NCI-H128 (cell line): Measurements from ENCODE around the gene CCDC157.
A peak's percentile ranks its signal among the peaks of the same experiment; 100 is the strongest.
"Not testable (repeated sequence)": the region's sequence is repeated elsewhere in the genome, so short reads cannot be mapped to it uniquely, and the experiment has no call there.

Source experiments
- DNase-seq: peaks from one replicate; lab custom pipeline; 2025; ENCODE audit not compliant: unreplicated experiment; lab: John Stamatoyannopoulos, UW

CCDC157 gene

DNA sequence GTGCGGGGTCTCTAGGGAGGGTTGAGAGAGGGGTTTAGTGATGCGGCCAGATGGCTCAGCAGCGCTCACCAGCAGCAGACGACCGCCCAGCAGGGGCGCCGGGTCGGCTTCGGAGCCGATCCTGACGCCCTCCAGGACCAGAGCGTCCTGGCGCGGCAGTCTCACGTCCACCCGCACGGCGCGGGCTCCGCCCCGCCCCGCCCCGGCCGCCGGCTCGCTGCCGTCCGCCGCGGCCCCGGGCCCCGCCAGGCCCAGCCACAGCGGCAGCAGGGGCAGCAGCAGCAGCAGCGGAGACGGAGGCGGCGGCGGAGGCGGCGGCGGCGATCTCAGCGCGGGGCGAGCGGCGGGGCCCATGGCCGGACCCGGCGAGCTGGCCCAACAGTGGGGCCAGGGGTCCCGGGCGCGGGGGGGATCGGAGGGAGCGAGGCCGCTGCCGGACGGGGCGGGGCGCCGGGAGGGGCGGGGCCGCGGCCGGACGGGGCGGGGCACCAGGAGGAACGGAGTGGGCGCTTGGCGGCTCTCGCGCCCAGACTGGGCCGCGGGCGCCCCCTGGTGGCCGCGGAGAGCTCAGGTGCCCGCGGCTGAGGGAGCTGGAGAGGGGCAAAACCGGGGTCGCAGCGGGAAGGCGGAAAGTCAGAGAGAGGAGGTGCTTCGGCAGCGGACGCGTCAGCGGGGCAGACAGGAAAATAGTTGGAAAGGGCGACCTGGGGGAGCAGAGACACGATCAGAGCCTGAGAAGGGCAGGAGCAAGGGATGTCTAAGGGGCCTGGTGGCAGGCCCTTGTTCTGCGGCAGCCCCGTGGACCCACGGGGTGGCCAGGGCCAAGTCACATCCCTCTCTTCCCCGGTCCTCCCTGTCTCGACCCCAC lies 30.4 kb downstream of the CCDC157 start, which contains the start of gene RNF215:
Gene RNF215, minus strand, starts transcription at position 452 of the 868 bp plus-strand sequence. Its CDS starts 98 bp downstream, at position 354.
- peak; percentile 28 for DNase-seq

DNA sequence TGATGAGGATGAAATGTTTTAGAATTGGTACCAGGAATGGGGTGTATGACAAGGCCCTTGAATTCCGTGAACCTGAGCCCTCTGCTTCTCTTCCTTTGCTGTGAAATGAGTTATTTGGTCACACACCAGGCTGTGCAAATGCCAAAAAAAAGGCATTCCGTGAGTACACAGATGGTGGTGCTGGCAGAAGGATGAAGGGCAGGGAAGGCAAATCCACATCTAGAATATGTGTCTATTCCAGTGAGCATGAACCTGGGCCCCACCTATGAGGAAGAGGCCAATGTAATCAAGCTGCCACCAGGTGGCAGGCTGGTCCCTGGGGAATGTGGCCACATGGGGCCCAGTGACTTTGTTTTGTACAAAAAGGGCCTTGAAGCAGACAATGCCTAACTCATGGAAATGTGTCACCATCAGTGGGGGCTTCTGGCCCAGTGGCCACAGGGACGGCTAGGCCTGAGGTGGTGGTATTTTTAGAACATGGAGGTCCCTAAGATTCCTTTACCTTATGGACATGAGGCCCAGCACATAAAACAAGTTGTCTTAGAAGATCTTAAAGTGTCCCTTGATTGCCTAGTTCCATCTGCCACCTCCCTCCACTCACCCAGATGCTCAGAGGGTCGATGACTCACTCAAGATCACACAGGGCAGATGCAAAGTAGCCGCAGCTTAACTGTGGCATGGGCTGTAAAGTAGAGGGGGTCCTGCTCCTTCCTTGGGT lies 34.3 kb downstream of the CCDC157 start:
- no peak for DNase-seq

DNA sequence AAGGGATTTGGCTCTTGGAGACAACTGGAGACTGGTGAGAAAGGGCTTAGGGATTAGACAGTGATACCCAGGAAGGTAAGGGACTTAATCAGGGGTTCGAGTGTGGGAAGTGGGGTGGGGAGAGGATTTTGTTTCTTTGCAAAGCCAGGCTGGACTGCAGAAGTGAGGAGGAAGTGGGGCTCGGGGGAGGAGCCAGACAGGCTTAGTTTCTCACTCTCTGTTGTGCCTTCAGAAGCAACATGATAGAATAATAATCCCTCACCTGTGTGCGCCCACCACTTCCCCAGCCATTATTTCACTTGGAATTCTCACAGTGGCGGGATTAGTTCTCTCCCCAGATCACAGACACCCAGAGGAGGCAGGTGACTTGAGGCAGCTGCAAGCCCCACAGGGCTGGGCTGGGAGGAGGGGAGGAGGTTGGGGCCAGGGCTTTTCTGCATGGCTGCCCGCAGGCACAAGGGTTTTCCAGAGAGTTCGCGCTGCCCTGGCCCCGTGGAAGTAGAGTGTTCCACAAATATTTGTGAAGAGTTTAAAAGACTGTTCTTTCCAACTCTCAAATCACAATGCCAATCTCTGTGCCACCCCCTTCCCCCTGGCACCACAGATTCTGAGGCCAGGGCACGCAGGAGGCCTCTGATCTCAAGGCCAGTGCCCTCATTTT lies 36.0 kb downstream of the CCDC157 start:
- no peak for DNase-seq

DNA sequence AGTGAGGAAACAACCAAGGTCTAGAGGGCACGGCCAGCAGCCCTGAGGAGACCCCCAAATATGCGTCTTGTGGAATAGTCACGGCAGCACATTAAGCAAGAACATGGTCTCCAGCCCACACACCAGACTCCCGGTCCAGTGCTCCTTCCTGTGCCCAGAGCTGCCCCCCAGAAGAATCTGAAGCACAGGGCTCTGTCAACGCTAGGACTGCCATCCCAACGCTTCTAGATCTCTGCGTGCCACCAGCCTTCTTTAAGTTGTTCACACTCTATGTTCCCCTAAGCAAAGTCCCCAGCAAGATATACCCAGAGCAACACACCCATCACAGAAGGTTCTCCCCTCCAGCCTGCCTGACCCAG lies 36.5 kb downstream of the CCDC157 start:
- no peak for DNase-seq

DNA sequence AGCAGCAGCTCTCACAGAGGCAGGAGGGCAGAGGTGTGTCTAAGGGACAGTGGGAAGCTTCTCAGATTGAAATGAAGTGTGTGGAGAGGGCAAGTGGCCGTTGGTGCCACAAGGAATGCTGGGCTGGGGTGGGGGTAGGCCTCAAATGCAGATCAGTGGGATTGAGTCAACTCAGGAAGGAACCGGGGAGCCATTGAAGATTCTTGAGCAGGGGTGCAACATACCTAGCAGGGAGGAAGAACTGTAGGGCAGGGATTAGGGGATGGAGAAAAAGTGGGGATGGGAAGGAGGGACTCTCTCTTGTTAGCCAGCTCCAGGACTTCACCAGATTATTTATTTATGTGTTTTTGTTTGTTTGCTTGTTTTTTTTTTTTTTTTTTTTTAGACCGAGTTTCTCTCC lies 37.1 kb downstream of the CCDC157 start:
- DNase-seq: no peak

DNA sequence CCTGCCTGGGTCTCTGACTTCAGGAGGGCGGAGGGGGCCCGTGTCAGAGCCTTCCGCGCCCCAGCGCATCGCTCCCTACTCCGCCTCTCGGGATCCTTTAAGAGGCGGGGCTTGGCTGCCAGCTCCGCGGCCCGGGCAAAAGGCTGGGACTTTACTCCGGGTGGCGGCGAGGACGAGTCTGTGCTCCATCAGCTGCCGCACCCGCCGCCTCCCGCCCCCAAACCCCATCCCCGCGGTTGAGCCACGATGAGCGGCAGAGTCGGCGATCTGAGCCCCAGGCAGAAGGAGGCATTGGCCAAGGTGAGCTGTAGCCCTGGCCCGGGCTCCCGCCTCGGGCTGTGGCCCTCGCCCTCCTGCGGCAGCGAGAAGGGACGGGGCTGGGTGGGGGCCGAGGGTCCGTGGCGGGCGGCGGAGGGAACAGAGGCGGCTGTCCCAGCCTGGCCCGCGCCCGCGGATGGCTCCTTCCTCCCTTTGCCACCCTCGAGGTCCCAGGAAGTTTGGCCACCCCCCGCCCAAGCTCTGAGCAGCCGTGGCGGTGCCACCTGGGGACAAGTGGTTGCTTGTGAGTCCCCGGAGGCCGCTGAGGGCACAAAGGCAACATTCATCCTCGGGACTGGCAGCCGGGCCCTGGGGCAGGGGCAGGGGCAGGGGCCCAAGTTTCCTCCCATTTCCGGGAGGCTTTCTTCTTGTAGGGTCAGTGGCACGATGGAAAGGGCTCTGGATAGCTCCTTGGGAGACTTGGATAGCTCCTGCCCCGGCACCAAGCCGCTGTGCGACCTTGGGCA lies 40.3 kb downstream of the CCDC157 start, which contains the start of gene SEC14L2:
Gene SEC14L2, plus strand, starts transcription at position 148 of the 785 bp plus-strand sequence. Its CDS starts 99 bp downstream, at position 247.
- peak; percentile 53 for DNase-seq

DNA sequence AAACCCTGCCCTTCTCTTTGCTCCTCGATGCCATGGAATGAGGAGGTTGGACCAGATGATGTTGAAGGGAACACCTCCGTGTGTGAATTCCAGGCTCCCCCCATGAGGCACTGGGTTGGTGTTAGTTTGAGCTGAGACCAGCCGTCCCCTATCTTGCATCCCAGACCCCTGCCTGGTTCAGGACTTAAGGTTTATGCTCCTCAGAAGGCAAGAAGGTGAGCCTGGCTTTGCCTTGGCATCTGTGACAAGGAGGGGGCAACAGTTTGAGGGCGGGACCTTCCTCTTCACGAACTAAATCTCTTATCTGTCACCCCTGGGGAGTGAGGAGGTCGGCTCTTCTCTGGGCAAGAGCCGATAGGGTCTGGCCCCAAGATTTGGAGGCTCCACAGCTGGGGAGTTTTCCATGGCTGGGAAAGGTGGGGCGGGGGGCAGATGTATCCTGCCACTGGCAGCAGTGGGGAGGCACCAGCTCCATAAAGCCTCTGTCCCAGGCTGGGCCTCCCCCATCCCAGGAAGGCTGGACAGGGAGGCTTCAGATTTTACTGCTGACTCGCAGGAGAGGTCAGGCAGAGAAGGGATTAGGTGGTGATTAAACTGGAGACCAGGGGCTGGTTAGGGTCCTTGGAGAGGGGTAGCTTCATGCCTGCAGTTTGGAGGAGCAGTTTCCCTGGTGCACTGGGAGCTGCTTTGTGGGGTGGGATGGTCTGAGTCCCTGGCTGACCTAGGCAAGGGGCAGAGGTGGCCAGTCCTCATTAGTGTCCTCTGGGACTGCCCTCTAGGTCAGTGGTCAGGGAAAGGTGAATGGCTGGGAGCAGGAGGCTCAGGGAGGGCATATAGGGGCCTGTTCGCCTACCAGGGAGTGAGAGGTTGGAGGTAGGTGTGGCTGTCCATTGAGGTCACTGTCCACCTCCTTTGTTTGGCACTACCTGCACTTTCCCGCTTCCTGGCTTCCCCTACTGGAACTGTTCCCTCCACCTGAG lies 41.1 kb downstream of the CCDC157 start:
- no peak for DNase-seq

DNA sequence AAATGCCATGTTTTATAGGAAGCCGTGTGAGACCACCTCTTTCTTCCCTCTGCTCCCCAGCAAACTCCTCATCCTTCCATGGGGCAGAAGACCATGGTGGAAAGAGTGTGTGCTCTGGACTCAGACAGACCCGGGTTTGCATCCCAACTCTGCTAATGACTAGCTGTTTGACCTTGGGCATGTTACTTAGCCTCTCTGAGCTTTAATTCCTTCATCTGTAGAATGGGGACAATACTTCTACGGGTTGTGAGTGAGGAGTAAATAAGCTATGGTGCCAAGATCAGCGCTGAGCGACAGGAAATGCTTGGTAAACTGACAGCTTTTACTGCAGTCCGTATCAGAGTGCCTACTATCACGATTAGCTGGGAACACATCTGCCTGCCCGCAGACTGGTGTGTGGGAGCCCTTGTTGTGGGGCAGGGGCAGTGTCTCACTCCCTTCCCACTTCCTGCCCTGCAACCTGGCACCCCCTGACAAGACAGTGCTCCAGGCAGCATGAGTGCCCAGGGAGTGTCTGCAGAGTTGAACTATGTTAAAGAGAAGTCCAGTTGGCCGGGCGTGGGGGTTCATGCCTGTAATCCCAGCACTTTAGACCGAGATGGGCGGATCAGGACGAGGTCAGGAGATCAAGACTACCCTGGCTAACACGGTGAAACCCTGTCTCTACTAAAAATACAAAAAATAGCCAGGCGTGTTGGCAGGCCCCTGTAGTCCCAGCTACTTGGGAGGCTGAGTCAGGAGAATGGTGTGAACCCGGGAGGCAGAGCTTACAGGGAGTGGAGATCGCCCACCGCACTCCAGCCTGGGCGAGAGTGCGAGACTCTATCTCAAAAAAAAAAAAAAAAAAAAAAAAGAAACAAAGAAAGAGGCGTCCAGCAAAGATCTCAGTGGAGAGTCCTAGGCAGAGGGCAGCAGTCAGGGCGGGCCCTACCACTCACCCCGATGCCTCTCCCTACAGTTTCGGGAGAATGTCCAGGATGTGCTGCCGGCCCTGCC lies 42.2 kb downstream of the CCDC157 start:
- no peak for DNase-seq

DNA sequence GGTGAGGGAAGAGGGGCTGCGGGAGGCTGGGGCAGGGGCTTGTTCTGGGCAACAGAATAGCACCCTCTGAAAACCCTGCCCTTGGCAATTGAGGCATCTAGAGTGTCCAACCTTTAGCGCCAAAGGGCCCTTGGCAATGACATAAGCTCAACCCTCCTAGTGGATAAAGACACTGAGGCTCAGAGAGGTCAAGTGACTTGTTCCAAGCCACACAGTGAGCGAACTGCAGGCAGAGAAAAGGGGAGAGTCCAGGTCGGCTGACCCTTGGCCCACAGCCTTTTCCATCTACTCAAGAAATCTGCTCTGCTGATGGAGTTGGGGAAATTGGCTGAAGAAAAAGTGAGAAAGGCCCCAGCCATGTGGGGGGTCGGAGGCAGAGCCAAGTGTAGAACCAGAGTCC lies 42.9 kb downstream of the CCDC157 start:
- DNase-seq: no peak

DNA sequence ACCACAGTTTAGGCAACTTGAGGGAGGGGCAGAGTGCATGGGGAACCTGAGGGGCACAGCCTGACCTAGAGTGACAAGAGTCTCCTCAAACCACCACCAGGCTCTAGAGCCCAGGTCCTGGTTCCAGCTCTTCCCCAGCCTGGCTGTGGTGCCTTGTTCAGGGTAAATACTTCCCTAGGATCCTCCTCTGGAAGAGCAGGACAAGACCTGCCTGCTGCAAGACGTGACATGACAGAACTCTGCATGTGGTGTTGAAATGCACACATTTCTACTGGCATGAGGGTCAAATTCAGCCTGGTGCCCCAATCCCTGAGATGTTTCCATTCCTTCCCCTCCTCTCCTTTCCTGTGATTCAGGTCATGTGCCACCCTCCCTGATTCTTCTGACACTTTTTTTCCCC lies 43.4 kb downstream of the CCDC157 start:
- no peak for DNase-seq

DNA sequence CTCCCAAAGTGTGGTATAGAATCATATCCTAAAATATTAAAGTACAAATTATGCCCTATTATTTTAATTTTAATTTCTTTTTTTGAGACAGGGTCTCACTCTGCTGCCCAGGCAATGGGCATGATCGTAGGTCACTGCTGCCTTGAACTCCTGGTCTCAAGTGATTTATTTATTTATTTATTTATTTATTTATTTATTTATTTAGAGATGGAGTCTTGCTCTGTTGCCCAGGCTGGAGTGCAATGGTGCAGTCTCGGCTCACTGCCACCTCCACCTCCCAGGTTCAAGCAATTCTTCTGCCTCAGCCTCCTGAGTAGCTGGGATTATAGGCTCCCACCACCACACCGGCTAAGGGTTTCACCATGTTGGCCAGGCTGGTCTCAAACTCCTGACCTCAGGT lies 44.2 kb downstream of the CCDC157 start:
- not testable (repeated sequence) for DNase-seq

DNA sequence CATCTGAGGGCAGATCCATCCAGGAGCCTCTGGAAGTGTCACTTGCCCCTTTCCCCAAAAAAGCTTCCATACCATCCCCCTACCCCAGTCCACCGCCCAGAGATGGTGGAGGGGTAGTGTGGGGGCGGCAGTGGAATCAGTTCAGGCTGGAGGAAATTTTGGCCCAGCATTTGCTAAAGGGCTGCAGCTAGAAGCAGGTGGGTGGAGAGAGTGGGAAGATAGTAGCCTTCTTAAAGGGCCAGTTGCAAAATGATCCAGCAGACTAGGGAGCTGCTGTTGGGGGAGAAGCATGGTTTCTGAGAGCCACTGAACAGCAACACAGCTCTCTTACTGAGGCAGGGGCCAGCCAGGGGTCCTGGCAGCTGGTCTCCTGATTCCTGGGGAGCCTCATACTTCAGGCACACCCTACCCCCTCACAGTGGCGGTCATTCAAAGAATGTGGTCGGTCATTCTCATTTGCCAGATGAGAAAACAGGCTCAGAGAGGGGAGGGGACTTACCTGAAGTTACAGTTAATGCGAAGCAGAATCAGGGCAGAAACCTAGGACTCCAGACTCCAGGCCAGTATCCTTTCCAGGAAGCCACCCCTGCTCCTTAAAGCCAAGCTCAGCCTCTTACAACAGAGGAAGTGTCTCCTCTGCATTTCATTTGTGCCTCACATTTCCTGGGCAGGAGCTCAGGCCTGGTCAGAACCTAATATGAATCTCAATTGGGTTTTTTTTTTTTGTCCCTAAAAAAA lies 45.4 kb downstream of the CCDC157 start:
- no peak for DNase-seq

DNA sequence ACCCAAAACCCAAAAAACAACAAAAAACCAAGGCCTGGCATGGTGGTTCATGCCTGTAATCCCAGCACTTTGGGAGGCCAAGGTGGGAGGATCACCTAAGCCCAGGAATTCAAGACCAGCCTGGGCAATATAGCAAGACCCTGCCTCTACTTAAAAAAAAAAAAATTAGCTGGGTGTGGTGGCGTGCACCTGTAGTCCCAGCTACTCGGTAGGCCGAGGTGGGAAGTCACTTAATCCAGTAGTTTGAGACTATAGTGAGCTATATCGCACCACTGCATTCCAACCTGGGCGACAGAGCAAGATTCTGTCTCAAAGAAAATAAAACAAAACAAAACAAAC lies 45.9 kb downstream of the CCDC157 start:
- DNase-seq: not testable (repeated sequence)

DNA sequence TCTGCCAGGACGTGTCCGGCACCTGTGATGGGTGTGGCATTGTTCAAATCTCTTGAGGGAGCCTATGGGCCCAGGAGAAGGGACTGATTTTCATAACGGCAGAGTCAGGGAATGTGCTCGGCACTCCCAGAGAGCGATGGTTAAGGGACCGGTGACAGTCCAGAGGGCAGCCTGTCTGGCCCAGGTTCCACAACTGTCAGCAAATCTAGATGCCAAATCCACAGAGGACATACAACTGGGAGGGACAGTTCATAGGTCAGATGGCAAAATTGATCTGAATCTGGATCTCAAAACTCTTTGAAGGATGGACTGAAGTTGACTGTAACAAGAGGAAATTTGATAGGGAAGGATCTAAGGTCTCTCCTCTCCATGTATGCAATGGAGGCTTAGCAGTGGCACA lies 47.5 kb downstream of the CCDC157 start:
- DNase-seq: no peak

DNA sequence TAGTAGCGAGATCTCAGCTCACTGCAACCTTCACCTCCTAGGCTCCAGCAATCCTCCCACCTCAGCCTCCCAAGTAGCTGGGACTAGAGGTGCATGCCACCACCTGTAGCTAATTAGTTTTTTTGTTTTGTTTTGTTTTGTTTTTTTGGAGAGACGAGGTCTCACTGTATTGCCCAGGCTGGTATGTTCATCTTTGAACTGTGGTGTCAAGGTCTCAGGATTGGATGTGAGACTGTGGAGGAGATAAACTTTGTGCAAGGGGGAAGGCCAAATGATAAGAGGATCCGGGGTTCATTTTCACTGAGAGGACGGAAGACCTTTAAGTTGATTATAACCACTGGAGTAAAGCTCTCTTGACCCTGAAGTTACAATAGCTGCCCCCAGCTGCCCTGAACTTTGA lies 48.9 kb downstream of the CCDC157 start:
- DNase-seq: no peak

DNA sequence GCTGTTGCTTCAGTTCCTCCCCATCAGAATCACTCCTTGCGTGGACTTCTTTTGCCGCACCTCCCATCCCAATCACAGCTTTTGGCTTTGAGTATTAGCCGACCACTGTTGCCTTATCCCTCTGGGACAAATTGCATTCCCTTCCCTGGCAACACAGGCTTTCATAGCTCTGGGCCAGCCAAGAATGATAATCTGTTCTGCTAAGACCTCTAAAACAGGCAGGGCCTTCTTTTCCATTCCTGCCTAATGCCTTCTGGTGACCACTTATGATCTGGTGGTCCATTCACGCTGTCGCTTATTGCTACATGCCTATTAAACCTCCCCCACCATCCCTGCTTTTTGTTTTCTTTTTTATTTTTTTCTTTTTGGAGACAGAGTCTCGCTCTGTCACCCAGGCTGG lies 49.6 kb downstream of the CCDC157 start:
- DNase-seq: no peak

DNA sequence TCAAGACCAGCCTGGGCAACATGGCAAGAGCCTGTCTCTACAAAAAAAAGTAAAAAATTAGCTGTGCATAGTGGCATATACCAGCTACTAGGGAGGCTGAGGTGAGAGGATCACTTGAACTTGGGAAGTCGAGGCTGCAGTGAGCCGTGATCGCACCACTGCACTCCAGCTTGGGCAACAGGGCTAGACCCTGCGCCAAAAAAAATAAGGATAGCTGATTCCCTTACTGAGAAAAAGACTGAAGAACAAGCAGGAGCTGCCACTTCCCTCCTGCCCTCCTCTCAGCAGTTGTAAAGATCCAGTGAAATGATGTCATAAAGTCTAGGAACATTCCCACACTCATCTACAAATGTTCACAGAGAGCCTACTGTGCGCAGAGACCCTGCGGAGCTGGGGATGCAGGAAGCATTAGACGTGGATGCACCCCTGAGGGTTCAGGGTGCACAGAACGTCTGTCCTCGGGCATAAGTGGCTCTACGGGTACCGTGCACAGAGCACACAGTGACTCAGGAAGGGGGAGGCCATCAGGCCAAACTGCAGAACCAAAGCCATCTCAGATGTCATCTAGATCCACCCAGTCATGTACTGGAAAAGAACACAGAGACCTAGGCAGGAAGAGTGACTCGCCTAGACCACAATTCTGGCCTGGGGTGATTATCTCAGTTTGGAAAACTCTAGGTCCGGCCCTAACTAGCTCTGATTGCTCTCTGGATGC lies 51.7 kb downstream of the CCDC157 start:
- DNase-seq: no peak
